NCI-H2081 (cell line): ENCODE measurements around the gene KIF26B.
"Not testable (repeated sequence)": the region's sequence is repeated elsewhere in the genome, so short reads cannot be mapped to it uniquely, and the experiment has no call there.

ENCODE experiments used
- DNase-seq, 2 experiments: peaks; one replicate each; lab custom pipeline; 2025; lab: John Stamatoyannopoulos, UW

The KIF26B gene

DNA sequence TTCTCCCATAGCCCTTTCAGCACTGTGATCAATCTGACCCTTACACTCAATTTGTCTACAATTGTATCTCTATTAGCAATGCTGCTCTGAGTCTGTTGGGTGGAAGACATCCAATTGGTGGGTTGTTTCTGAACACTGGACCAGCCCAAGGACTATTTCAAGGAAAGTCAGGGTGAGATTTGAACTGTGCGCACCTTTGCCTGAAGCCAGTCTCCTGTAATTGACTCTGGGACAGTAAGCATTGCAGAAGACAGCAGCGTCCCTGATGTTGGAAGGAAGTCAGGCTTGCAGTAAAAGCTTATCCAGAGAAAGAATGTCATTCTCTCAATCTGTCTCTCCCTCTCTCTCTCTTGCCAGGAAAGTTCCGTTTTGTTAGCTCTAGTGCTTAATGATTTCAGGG is 233.9 kb downstream of the KIF26B start:
- DNase-seq: no peak

DNA sequence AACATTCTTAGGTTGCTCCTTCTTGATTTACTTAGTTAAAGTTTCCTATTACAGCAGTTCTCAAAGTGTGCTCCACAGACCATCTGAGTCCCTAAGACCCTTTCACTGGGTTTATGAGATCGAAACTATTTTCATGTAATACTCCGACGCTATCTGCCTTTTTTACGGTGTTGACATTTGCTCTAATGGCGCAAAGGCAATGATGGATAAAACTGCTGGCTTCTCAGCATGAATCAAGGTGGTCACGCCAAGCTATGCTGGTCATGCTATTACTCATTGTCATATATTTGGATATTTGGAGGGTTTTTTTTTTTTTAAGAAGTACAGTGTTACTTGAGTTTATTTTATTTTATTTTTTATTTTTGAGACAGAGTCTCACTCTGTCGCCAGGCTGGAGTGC is 235.1 kb downstream of the KIF26B start:
- no peak for DNase-seq

DNA sequence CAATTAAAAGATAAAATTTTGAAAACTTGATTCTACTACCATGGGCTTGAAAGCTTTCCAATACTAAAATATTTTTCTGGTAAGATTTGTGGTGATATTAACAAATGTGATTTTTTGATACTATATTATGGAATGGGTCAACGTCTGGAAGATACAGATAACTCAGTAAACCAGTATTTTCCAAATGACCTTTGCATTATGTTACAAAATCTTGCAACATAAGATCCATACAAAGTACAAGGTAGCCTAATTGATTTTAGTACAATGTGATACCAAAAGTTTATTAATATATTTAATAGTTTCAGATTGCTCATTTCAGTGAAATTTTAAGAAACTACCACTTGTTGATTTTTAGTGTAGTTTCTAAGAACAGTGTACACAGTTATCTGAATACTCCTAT is 236.2 kb downstream of the KIF26B start:
- no peak for DNase-seq

GRCh38 chr1:245393694-245394093 is 238.9 kb downstream of the KIF26B start:
- DNase-seq: no peak

- no peak for DNase-seq
Observed at GRCh38 chr1:245395680-245396079, 240.9 kb downstream of the KIF26B start.

DNA sequence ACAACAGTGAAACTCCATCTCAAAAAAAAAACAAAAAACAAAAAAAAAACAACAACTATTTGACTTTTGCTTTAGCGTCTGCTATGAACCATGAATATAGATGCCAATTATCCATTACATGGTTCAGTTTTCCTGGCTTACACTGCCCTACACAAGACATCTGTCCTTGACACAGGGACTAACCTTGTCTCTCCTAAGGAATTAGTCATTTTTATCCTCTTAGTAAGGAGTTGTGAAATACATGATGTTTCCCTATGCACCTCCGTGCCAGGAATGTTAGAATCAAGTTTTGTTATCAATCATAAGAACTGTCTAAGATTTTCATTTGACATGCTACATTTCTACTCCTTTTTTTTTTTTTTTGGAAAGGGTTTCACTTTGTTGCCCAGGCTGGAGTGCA is 241.8 kb downstream of the KIF26B start:
- DNase-seq: no peak

DNA sequence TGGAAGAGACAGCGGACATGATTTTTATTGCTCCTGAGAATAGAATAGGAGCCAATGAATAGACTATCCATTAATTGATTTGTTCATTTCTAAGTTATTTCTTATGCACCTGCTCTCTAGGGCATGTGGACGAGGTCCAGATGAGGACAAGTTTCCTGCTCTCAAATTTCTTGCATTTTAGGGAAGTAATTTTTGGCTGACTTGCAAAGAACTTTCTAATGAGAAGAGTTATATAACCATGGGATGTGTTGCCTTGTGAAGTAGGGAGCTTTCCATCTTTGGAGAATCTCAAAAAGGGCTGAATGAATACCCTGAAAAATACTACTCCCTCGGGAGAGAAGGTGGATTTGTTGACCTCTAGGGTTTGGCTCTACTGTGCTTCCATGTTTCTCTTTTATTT is 243.0 kb downstream of the KIF26B start:
- DNase-seq: no peak

DNA sequence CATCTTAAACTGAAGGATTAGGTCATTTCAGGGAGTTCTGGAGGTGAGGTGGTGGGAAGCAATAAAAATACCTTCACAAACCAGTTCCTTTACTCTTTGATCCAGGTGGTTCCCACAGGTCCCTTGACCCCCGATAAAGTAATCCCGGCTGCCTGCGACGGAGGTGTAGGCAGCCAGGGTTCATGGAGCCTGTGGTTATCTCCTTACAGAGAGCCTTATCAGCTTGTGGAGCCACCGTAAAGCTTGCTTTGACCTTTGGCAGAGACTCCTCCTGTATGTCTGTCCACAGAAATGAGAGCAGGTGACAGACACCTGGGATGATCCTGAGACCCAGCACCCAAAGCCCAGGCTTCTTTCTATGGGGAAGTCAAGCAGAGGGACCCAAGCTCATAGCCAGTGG is 243.4 kb downstream of the KIF26B start:
- no peak for DNase-seq

GRCh38 chr1:245401881-245402587 is 247.2 kb downstream of the KIF26B start:
- no peak for DNase-seq

DNA sequence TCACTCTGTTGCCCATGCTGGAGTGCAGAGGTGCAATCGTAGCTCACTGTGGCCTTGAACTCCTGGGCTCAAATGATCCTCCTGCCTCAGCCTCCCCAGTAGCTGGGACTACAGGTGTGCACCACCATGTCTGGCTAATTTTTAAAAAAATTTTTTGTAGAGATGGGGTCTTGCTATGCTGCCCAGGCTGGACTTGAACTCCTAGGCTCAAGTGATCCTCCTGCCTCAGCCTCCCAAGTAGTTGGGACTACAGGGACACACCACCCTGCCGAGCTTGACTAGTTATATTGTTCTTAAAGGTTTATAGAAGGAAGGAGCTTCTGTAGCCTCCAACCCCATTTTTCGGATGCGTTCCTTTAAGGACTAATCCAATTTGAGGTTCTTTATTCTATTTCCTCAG is 248.2 kb downstream of the KIF26B start:
- DNase-seq: not testable (repeated sequence)

- peak; percentile 8 to 38 for DNase-seq
Observed at GRCh38 chr1:245404527-245404926, 249.7 kb downstream of the KIF26B start.

DNA sequence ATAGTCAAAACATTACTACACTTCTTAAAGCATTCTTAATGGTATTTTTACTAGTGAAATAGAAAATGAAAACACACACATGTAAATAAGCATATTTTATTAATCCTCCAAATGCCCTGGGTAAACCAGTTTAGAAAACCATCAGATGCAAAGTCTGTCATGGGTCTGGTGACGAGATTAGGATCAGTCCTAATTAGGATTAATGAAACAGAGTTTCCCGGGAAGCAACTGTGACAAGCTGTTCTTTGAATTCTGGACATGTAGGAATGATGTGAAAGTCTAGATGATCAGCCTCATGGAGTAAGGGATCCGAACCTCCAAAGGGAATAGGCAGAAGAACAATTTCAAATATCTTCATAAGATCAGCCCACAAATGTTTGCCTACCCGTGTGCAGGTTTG is 250.2 kb downstream of the KIF26B start:
- no peak for DNase-seq

- DNase-seq: no peak
Observed at GRCh38 chr1:245406426-245406825, 251.6 kb downstream of the KIF26B start.

- DNase-seq: no peak
Observed at GRCh38 chr1:245407983-245408382, 253.2 kb downstream of the KIF26B start.

DNA sequence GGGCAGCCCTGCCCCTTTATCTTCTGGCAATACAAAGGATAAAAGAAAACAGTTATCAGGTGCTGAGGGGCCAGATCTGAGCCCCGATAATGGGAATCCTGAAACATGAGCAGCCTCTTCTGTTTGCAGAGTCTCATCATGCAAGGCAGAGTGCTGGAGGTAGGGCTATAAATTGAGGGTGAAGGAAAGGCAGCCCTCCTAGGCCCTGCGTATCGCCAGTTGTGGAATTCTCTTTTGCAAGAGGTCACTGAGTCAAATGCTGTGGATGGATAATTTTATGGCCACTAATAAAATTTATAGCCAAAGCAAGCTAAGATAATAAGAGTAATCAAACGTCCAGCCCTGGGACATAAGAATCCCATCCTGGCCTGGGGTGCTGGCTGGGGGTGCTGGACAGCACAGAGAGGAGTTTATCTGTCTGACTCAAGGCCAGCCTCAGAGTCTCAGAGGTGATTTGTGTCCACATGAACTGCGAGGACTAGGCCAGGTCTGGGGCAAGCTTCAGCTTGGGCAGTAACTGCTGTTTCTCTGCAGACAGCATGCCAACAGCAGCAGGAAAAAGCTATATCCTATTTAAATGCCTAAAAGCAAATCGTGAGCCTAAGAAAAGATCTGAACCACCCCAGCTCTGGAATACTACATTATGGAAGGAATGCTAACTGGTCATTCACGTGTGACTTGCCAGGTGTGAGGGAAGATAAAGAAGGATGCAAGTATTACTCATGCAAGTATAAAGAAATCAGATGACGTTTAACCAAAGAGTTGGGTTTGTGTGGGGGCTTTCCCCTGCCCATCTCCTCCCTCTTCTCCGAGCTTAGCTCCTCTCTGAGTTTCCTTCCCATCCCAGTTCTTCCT is 254.8 kb downstream of the KIF26B start:
- no peak for DNase-seq

DNA sequence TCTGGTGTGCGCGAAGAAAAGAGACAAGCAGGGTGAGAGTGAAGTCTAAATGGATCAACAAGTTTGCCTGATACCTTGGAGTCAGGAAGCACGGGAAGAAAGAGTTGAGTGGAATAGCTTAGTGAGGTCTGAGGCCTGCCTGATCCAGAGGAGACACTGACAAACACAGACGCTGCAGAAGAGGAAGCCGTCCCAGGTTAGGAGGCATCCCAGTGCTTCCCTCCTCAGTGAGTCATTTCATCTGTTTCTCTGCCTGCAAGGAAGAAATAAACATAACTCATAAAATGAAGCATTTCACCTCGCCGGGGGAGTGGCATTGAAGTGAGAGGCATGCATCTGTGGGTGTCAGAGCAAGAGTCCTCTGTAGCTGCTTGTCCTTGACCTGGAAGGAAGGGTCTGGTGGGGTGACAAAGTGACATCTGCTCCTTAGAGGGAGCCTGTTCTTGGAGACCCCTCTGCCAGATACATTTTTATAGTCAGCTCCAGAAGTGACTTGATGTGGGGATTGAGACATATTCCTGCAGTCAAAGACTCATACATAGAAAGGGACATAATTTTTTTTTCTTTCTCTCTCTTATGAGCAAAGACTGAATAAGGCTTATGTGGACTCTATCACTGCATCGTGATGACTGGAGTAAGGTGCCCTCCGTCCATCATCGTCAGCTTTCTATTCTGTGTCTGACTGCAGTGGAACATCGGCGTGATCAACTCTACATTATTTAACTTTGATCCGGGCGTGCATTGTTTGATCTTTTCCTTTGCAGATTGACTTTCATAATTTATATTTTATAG is 256.7 kb downstream of the KIF26B start:
- no peak for DNase-seq

DNA sequence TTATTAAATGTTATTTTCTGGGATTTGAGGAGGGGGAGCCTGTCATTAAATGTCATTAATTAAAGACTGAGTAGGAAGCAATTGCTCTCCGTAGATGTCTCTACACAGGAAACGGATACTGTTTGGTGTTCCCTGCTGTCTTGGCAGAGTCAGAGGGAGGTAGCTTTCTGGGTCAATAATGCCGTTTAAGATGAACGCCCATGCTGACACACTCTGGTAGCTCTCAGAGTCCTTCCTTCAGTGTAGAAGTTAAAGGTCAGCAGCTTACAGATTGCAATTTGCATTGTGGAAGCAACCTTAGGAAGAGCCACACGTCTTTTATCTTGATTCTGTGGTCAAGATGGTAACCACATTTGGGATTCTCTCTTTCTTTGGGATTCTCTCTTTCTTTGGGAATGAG is 257.5 kb downstream of the KIF26B start:
- DNase-seq: no peak

DNA sequence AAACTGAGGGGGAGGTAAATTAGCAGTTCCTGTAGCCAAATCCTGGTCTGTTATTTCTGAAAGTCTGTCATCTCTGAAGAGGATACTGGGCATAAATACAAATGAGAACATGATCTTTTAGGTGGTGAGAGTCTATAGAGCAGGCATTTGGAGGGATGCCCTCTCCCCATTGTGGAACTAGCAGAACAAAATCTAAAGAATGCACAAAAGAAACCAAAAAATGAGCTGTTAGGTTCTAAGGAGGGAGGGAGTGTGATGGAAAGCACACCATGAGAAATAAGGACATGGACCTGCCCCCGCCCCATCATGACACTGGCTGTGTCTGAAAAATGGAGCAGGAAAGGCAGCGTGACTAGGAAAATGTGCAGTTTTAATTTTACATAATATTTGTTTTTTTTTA is 262.0 kb downstream of the KIF26B start:
- no peak for DNase-seq

DNA sequence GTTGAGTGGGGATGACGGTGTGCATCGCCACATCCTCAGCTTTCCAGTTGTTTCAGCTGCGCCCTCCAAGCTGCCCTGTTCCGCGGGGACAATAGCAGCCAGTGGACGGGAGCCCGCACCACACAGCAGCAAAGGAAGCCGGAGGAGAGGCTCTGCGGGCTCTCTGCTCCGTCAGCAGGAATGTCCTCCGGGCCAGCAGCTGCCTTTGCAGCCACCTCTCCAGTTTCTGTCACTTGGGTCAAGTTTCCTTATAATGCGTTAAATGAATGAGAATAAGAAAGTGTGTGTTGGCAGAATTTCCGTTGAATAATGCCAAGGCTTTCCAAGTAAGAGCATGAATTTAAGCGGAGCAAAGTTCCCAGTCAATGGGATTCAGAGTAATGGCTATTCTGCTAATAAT is 263.3 kb downstream of the KIF26B start:
- no peak for DNase-seq

- DNase-seq: no peak
Observed at GRCh38 chr1:245419461-245419978, 264.7 kb downstream of the KIF26B start.

GRCh38 chr1:245419989-245420388 is 265.2 kb downstream of the KIF26B start:
- no peak for DNase-seq

GRCh38 chr1:245420926-245421325 is 266.1 kb downstream of the KIF26B start:
- DNase-seq: no peak
